GM18526 (cell line): ENCODE results near the gene SLC20A1.

ENCODE experiments used
- POLR2A ChIP-seq: IDR thresholded peaks from 3 replicates; pipeline ENCODE4 v1.6.1; 2011; ENCODE audit not compliant: insufficient read length; ENCODE audit errors: extremely low read depth

The SLC20A1 gene

DNA sequence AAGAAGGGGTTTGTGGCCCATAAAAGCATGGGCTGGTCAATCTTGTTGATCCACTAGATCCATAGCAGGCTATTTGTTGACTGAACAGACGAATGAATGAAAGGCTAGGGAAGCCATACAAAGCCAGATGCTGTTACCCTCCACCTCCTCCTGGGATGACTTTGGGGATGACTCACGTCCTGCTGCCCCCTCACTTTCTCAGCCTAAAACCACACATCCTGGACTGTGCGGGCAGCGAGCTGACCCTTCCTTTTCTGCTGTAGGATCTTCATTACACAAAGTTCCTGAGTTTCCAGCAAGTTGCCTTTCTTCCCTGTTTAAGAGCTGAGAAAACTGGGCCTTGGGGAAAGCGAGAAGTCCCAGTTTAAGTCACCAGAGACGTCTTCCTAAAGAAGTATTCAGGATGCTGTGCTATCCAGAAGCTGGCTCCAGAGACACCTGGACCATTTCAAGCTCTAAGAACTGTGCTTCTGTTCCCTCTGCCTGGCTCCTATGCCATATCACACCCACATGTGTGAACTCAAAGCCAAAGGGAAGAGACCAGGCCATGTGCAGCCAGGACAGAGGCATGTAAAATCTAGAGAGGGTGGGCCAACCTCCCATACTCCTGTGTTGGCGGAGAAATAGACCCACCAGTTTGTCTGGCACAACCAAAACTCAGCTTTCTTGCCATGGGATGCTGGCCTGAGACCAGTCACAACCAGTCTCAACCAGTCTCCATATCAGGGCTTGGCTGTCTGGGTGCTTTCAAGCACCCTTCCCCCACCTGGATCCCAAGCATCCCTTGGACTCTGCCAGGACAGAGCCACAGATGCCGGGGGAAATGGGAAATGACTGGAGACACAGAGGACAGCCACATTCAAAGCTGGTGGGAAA lies 4.7 kb upstream of the SLC20A1 start:
- no peak for TF ChIP-seq POLR2A

DNA sequence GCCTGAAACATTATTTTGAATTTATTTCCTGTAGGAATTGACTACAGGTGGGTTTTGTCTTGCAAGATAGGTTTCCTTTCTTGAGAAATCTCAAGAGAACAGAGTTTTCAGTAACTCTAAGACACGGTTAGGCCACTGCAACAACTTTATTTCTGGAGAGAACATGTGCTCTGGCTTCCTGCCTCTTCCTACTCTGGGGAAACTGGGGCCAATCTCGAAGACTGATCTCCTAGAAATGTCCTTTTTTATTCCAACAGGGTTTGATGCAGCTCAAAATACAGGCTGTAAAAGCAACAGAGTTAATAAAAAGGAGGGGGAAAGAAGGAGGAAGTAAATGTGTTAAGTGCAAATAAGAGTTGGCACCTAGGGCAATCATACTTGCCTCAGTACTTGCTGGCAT lies 4.0 kb upstream of the SLC20A1 start:
- TF ChIP-seq POLR2A = no peak

DNA sequence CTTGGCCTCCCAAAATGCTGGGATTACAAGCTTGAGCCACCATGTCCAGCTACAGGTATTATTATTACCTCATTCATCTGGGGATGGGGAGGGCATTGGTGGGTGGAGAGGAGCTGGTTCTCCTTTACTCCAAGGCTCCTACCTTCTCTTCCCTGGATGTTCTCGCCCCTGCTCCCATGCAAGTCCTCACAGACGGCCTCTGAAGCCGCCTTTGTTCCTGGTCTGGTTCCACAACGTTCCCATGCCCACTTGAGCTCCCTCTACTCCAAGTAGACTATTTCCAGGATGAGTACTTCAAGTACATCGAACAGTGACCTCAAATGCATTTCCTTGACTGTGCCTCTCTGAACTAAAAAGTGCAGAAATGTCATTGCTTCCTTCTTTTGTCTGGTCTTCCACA lies 3.2 kb upstream of the SLC20A1 start:
- no peak for TF ChIP-seq POLR2A

DNA sequence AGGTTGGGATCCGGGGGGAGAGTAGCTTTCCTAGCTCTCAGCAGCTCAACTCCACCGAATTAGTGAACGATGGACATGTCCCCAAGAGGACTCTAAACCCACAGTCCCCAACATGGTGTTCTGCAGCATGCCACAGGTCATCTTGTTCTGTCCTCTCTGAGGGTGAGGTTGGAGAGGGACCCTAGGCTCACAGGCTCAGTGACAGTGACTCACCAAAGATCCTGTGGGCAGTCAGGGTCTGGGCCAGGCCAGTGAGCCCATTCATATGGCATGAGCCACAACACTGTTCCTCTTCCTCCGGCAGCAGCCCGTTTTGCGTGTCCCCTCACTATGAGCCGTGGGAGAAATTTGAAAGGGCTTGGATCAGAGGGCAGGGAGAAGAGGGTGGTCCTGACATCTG lies 2.8 kb upstream of the SLC20A1 start:
- TF ChIP-seq POLR2A = no peak

DNA sequence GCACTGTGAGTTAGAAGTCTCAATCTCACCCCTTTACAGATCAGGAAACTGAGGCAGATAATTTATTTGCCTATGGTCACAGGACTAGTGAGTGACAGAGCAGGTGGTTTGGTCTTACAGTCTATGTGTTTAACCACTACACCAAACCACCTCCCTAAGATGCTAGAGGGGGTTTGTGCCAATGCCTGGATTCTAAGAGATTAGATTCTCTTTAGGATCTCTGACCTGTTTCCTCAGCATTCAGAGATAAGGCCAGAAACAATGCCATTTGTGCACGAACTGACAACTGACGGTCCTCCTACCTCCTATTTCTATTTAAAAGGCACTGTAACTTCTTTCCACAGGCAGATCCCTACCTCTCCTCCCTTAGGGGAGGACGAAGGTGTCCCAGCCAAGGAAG lies 2.3 kb upstream of the SLC20A1 start:
- no peak for TF ChIP-seq POLR2A

DNA sequence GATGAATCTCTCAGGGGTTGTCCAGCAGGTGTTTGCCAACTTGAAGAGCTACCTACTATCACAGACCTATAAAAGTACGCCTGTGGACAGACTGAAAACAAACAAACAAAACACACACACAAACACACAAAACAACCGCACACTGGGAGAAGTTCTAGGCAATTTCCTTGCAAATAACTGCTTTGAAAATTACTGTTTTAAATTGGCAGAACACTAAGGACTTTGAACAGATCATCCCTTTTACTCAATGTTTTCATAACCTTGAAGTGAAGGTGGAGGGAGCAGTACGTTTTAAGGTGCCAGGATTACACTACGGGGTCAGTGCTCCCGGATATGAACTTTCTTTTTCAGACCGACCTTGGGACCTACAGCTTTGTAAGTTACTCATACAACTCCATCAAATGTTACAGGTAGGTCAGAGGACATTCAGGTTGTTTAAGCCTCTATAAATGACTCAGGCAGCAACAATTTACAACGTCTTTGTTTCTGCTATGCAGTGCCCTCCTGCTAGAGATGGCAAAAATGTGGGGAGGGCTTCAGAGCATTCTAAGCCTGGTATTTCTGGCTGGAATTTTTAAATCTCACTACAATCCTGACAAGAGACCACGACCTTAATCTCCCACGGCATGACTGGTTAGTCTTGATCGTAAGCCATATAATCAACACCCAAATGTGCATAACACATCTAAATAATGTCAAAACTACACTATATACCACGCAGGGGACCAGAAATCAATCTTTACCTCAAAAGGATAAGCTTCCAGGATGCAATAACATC lies 1.4 kb upstream of the SLC20A1 start:
- TF ChIP-seq POLR2A = no peak

DNA sequence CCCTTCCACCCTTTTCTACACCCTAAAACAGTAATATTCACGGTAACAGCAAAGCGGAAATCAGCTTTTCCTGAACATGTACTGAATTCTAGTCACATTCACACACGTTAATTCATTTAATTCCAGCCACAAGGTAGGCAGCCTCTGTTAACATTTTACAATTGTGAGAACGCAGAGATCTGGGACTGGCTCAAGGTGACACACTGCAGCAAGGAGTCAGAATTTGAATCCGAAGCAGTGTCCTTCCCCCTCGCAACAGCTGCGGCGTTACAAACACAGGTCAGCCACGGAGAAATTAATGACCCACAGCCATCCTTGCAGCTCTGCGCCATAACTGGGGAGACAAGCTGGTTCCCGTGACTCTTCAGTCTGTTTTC lies 818 bp upstream of the SLC20A1 start:
- no peak for TF ChIP-seq POLR2A

DNA sequence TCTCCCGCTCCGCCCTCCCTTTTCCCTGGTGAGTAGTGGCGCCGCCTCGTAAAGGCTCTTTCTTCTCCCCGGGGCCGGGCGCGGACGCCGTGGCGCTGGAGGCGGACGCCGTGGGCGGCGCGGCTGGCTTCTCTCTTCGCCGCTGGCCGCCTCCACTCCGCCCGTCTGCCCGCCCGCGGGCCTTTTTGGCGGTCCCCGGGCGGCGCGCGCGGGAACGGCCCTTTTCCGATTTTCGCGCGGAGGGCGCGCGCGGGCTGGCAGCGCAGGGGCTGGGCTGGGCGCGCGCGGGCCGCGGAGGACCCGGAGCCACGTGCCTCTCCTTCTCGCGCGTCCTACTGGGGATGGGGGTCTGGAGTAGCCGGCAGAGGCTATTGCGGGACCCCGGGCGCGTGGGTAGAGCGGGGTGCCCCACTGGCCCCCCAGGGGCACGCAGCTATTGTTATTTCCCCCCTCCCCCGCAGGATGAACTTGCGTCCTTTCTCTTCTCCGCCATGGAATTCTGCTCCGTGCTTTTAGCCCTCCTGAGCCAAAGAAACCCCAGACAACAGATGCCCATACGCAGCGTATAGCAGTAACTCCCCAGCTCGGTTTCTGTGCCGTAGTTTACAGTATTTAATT lies 472 bp downstream of the SLC20A1 start:
- TF ChIP-seq POLR2A = no peak

DNA sequence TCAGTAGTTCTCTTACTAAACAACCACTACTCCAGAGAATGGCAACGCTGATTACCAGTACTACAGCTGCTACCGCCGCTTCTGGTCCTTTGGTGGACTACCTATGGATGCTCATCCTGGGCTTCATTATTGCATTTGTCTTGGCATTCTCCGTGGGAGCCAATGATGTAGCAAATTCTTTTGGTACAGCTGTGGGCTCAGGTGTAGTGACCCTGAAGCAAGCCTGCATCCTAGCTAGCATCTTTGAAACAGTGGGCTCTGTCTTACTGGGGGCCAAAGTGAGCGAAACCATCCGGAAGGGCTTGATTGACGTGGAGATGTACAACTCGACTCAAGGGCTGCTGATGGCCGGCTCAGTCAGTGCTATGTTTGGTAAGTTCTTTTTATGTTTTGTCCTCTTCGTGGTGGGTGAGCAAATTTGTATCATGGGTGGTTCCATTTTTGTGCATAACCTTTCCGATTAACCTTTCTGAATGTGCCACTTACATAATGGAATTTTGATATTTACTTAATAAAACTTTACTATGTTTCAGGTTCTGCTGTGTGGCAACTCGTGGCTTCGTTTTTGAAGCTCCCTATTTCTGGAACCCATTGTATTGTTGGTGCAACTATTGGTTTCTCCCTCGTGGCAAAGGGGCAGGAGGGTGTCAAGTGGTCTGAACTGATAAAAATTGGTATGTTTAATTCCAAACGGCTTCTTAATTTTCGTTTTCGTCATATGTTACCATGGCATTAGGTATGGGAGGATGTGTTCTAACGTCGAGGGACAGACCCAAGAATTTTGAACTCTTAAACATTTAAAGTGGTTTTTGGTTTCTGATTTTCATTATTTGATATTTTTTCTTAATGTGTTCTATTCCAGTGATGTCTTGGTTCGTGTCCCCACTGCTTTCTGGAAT lies 1.3 kb downstream of the SLC20A1 start:
- no peak for TF ChIP-seq POLR2A

DNA sequence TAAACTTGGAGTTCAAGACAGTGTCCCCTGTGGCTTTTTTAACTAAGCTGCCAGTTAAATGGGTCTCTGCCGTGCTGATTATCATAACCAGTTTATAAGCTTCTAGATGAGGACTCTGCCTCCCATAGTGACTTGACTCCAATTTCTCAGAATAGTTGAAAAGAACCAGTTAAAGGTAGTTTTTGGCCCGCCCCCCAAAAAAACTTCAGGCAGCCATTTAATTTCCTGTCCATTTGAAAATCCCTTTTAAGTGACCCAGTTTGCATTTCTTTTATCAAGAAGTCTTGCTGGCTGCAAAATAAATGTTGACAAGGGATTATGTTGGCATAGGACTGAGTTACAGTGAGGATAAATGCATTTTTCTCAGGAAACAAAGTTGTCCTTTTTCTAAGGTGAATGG lies 2.3 kb downstream of the SLC20A1 start:
- no peak for TF ChIP-seq POLR2A

DNA sequence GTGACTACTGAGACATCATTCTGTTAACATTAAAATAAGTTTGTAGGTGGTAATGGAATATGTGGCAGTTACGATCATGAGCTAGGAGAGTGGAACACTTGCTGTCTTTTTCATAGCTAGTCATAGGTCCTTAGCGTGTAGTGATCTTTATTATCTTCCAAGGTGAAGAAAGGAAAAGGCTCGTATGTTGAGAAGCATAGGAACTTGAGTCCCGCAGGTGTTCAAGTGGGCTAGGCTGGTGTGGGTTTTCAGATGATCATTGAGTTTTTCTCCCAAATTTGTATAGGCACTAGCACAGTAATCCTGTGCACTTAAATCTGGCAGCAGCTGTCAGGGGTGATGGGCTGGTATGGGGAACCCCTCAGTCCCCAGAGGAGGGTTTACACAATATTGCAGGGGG lies 10.9 kb downstream of the SLC20A1 start:
- no peak for TF ChIP-seq POLR2A

DNA sequence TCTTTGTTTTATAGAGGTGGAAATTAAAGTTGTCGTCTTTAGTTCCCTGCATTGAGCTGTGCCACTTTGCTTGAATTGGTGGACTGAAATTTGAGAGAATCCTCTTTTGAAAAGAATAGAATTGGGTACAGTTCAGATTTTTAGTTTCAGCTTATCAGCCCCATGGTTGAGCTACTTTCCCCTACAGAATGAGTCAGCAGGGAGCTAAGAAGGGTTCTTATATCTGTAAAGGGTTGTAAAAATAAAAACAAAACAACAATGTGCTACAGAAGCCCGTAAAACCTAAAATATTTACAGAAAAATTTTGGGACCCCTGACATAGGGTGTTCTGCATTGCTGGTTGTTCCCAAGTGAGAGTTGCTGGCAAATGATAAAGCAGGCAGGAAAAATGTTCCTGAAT lies 12.6 kb downstream of the SLC20A1 start:
- TF ChIP-seq POLR2A = no peak

DNA sequence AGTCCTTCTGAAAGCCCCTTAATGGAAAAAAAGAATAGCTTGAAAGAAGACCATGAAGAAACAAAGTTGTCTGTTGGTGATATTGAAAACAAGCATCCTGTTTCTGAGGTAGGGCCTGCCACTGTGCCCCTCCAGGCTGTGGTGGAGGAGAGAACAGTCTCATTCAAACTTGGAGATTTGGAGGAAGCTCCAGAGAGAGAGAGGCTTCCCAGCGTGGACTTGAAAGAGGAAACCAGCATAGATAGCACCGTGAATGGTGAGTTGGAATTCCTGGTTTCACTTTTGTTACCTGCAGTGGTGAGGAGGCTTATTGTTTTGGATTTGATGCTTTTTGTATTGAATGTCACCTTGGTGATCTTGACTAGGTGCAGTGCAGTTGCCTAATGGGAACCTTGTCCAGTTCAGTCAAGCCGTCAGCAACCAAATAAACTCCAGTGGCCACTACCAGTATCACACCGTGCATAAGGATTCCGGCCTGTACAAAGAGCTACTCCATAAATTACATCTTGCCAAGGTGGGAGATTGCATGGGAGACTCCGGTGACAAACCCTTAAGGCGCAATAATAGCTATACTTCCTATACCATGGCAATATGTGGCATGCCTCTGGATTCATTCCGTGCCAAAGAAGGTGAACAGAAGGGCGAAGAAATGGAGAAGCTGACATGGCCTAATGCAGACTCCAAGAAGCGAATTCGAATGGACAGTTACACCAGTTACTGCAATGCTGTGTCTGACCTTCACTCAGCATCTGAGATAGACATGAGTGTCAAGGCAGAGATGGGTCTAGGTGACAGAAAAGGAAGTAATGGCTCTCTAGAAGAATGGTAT lies 13.3 kb downstream of the SLC20A1 start:
- no peak for TF ChIP-seq POLR2A

DNA sequence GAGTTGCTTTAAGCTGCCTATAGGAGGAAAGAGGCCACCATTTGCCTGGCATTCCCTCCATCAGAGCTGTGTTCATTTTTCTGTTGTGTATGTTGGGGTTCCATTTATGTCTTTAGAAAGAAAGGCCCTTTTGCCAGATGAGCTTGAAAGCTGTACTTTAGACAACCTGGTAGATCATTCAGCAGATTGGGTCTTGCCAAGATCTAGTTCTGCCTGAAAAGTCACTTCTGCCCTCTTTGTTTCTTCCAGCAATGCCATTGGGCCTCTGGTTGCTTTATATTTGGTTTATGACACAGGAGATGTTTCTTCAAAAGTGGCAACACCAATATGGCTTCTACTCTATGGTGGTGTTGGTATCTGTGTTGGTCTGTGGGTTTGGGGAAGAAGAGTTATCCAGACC lies 14.4 kb downstream of the SLC20A1 start:
- no peak for TF ChIP-seq POLR2A

DNA sequence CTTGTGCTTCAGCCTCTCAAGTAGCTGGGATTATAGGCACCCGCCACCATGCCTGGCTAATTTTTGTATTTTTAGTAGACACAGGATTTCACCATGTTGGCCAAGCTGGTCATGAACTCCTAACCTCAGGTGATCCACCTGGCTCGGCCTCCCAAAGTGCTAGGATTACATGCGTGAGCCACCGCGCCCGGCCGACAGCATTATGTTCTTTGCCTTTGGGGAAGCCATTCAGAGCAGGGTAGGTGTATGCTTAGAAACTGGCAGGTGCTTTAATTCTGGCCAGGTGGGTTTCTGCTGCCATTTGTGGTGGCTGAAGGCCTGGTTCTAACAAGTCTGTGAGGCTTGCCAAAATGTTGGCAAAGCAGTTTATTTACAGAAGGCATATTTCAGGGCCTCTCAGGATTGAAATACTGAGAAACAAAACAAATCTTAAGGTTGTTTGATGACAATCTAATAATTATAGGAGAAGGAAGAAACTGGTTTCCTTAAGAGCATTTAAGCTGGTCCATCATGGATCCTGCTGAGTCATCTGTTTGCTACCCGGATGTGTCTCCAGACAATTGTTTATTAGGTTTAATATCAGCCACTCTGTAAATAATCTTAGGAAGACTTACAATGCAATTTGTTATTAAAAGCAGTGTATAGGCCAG lies 16.0 kb downstream of the SLC20A1 start:
- no peak for TF ChIP-seq POLR2A
